ENCODE data around the gene CTBP1. TPM values are rescaled to one million over a fixed set of nuclear protein-coding genes. Genes with fewer than 3 reads are reported as not detected.

CTBP1 gene
- total RNA-seq, 8 experiments from 2014 or later: 120 to 180 (median 146) TPM

DNA sequence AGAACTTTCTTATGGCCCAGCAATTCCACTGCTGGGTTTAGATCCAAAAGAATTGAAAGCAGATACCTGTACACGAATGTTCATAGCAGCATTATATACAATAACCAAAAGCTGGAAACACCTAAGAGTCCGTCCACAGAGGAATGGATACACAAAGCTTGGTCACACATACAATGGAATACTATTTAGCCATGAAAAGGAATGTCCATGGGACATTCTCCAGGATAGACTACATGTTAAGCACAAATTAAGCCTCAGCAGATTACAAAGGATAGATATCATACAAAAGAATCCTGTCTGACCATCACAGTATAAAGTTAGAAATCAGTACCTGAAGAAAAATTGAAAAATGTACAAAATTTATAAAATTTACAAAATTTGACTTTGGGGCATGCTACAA, 28.1 kb upstream of the CTBP1 start:
- Histone ChIP-seq H3K27ac (no peak overlapping the region), H3K4me3 (no peak overlapping the region), H3K4me1 (replicated peaks in 1 of 2) (no peaks in the 10 kb centered on the region)
- ATAC-seq (replicated peaks in 6 of 8): no peak
- in situ Hi-C loops (cut with MboI; ENCODE audit: low pct_unique_long_range_greater_than_20kb in 2 of 9, low sequenced_read_pairs in 9 of 9, unreplicated experiment in 9 of 9): no loop called here
- 20 to 82% (median 61%) methylated on average over 1 to 2 of the region's 2 CpGs; no CpG with 5 or more reads in 4 of the 10 experiments for WGBS, 10 experiments

DNA sequence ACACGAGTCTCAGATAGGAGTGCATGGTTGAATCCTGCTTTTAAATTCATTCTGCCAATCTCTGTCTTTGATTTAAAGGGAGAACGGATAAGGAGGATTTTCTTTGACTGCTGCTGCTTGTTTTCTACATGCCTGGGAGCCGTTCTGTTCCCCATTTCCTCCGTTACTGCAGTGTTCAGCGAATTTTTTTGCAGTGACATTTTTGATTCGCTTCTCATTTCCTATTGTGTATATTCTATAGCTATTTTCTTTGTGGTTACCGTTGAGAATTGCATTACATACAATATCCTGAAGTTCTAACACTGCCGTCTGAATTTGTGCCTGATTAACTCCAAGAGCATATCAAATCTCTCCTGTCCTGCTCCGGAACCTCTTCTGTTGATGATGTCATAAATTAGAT, 25.9 kb upstream of the CTBP1 start:
- Histone ChIP-seq H3K4me1 (replicated peaks in 1 of 2) (no peaks in the 10 kb centered on the region), H3K27ac (no peak overlapping the region), H3K4me3 (no peak overlapping the region)
- in situ Hi-C loops (cut with MboI; ENCODE audit: low pct_unique_long_range_greater_than_20kb in 2 of 9, low sequenced_read_pairs in 9 of 9, unreplicated experiment in 9 of 9): no loop called here
- 32 to 95% (median 76%) methylated on average over 4 to 9 of the region's 9 CpGs for WGBS, 10 experiments
- no peak for ATAC-seq (replicated peaks in 6 of 8)

DNA sequence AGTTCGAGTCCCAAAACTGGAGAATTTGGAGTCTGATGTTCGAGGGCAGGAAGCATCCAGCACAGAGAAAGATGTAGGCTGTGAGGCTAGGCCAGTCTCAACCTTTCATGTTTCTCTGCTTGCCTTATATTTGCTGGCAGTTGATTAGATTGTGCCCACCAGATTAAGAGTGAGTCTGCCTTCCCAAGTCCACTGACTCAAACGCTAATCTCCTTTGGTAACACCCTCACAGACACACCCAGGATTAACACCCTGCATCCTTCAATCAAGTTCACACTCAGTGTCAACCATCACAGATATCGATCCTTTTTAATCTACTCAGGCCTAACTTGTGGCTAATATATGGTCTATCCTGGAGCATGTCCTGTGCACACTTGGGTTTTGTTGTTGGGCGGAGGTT, 22.8 kb upstream of the CTBP1 start:
- ATAC-seq (replicated peaks in 6 of 8): no peak
- in situ Hi-C loops (cut with MboI; ENCODE audit: low pct_unique_long_range_greater_than_20kb in 2 of 9, low sequenced_read_pairs in 9 of 9, unreplicated experiment in 9 of 9): no loop called here

DNA sequence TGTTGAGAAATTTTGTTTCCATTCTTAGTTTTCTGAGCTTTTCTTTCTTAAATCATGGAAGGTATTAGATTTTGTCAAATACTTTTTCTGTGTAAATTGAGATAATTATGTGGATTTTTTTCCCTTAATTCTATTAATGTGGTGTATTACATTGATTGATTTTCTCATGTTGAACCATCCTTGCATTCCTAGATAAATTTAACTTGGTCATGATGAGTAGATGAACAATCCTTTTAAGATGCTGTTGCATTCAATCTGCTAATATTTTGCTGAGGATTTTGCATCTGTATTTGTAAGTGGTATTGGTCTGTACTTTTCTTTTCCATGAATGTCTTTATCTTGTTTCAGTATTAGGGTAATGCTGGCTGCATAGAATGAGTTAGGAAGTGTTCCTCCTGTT, 20.3 kb upstream of the CTBP1 start:
- H3K4me3 ChIP-seq: no peak overlapping the region
- H3K4me1 ChIP-seq (replicated peaks in 1 of 2): no peaks in the 10 kb centered on the region
- H3K27ac ChIP-seq: no peak overlapping the region
- no peak for ATAC-seq (replicated peaks in 6 of 8)
- in situ Hi-C loops (cut with MboI; ENCODE audit: low pct_unique_long_range_greater_than_20kb in 2 of 9, low sequenced_read_pairs in 9 of 9, unreplicated experiment in 9 of 9): no loop called here

More for the DNA sequence above, 22.8 kb upstream of the CTBP1 start:
- Histone ChIP-seq H3K4me3 (no peak overlapping the region), H3K27ac (no peak overlapping the region), H3K4me1 (replicated peaks in 1 of 2) (no peaks in the 10 kb centered on the region)
- WGBS, 10 experiments: 61 to 100% (median 93%) methylated on average over 1 to 4 of the region's 5 CpGs; no CpG with 5 or more reads in 1 of the 10 experiments

DNA sequence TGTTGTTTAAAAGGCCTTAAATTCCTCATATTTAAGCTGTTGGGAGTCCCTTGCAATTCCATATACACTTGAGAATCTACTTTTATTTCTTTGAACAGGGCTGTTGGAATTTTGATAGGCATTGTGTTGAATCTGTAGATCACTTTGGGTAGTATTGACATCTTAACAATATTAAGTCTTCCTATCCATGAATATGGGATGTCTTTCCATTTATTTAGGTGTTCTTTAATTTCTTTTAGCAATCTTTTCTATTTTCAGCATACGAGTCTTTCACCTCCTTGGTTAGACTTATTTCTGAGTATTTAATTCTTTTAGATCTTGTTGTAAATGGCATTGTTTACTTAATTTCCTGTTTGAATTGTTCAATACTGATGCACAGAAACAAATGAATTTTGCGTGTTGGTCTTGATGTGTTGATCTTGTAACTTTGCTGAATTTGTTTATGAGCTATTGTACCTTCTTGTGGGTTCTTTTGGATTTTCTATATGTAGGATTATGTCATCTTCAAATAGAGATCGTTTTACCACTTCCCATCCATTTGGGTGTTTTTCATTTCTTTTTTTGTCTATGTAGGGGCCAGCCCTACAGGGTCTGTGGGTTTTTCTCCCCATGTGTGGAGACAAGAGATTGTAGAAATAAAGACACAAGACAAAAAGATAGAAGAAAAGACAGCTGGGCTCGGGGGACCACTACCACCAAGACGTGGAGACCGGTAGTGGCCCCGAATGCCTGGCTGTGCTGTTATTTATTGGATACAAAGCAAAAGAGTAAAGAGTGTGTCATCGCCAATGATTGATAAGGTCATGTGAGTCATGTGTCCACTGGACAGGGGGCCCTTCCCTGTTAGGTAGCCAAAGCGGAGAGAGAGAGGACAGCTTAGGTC, 18.2 kb upstream of the CTBP1 start:
- in situ Hi-C loops (cut with MboI; ENCODE audit: low pct_unique_long_range_greater_than_20kb in 2 of 9, low sequenced_read_pairs in 9 of 9, unreplicated experiment in 9 of 9): no loop called here
- ATAC-seq (replicated peaks in 6 of 8): no peak
- Histone ChIP-seq H3K4me1 (replicated peaks in 1 of 2) (no peaks in the 10 kb centered on the region), H3K27ac (no peak overlapping the region), H3K4me3 (no peak overlapping the region)
- WGBS, 10 experiments: 62 to 86% (median 78%) methylated on average over 3 to 9 of the region's 9 CpGs

DNA sequence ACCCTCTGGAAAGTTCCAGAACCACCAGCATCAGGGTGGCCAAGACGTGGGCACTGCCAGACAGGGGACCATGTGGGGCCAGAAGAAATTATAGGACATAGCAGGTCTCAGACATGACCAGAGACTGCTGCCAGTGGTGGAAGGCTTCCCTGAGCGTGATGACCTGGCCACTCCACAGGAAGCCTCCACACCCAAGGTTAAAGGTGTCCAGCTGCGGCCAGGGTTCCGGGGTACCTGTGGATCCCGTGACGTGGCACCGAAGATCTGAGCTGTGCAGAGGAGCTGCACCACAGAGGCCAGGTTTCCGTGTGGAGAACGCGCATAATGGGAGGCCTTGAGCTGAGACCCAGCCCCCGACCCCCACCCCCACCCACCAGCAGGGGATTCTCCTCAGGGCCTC, 16.4 kb upstream of the CTBP1 start:
- ATAC-seq (replicated peaks in 6 of 8): no peak
- Histone ChIP-seq H3K4me3 (no peak overlapping the region), H3K4me1 (replicated peaks in 1 of 2) (no peaks in the 10 kb centered on the region), H3K27ac (no peak overlapping the region)
- in situ Hi-C loops (cut with MboI; ENCODE audit: low pct_unique_long_range_greater_than_20kb in 2 of 9, low sequenced_read_pairs in 9 of 9, unreplicated experiment in 9 of 9): no loop called here
- 80 to 92% methylated on average over 1 to 2 of the region's 11 CpGs; no CpG with 5 or more reads in 8 of the 10 experiments for WGBS, 10 experiments

DNA sequence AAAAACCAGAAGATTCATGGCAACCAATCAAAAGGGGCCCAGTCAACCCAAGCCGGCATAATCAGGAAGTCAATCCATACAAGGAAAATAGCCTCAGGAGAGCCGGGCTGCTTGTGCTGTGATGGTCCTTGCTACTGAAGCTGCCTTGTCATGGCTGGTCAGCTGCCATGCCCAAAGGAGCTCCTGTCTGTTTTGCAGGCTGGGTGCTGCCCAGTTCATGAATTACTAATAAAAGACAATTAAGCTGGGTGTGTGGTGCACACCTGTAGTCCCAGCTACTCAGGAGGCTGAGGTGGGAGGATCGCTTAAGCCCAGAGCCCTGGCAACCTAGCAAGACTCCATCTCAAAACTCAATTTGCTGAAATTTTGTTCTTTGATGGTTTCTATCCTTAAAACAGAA, 16.0 kb upstream of the CTBP1 start:
- ATAC-seq (replicated peaks in 6 of 8): no peak
- Histone ChIP-seq H3K27ac (no peak overlapping the region), H3K4me3 (no peak overlapping the region), H3K4me1 (replicated peaks in 1 of 2) (no peaks in the 10 kb centered on the region)
- WGBS, 10 experiments: 50 to 100% (median 90%) methylated on average over 1 of the region's 3 CpGs; no CpG with 5 or more reads in 6 of the 10 experiments
- in situ Hi-C loops (cut with MboI; ENCODE audit: low pct_unique_long_range_greater_than_20kb in 2 of 9, low sequenced_read_pairs in 9 of 9, unreplicated experiment in 9 of 9): no loop called here

DNA sequence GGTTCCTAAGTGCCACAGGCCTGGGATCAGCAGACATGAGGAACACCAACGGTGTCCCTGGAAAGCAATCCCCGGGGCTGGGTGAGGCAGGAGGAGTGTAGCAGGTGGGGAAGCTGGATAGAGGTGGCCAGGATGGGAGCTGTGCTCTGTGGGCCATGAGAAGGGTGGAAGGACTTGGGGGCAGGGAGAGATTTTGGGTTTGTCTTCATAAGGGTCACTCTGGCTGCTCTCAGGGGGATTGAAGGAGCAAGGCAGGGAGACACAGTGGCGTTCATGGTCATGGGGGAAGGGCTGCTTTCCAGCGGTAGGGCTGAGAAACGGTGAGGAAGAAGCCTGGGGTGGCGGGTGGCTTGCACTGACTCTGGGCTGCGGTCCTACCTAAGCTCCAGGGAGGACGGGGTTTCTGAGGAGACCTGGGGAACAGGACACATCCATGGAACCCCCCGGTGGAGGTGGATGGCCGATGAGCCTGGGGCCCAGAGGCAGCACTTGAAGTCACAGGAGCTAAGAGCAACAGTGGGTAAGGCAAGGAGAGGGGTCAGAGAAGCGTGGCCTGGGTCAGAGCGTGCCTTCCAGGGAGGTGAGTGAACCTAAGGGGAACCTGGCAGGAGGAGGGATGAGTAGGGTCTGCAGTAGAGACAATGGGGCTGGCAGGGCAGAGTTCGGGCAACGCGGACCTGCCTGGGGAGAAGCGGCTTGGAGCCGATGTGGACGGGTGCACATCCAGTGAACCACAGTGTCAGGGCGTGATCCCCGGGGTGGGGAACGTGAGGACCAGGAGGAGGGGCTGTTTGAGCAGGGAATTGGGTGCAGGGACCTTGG, 12.4 kb upstream of the CTBP1 start:
- no peak overlapping the region for H3K4me3 ChIP-seq
- no peaks in the 10 kb centered on the region for H3K4me1 ChIP-seq (replicated peaks in 1 of 2)
- in situ Hi-C loops (cut with MboI; ENCODE audit: low pct_unique_long_range_greater_than_20kb in 2 of 9, low sequenced_read_pairs in 9 of 9, unreplicated experiment in 9 of 9): no loop called here
- ATAC-seq (replicated peaks in 6 of 8): no peak
- 50 to 100% (median 87%) methylated on average over 1 to 6 of the region's 21 CpGs; no CpG with 5 or more reads in 3 of the 10 experiments for WGBS, 10 experiments
- no peak overlapping the region for H3K27ac ChIP-seq

DNA sequence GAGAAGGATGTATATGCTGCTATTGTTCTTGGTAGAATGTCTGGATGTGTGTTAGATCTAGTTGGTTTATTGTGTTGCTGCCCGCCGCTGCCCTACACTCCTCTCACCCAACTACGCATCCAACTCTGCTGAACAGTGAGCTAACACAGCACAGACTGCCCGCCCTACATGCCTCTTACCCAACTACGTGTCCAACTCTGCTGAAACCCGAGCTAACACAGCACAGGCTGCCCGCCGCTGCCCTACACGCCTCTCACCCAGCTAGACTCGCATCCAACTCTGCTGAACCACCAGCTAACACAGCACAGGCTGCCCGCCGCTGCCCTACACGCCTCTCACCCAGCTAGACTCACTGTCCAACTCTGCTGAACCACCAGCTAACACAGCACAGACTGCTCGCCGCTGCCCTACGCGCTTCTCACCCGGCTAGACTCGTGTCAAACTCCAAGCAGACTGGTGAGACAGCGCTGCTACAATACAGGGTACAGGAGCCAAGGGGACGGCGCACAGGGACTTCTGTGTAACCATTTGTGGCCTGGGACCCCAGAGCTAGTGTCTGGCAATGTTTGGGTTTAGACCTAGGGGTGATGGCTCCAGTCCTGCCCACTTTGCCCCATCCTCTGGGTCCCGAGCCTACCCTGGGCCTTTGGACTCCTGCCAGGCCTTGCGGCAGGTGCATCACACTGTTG, 11.6 kb upstream of the CTBP1 start:
- WGBS, 10 experiments: 52 to 100% (median 88%) methylated on average over 2 to 18 of the region's 24 CpGs; no CpG with 5 or more reads in 2 of the 10 experiments
- H3K4me1 ChIP-seq (replicated peaks in 1 of 2): no peaks in the 10 kb centered on the region
- no peak overlapping the region for H3K4me3 ChIP-seq
- H3K27ac ChIP-seq: no peak overlapping the region
- in situ Hi-C loops (cut with MboI; ENCODE audit: low pct_unique_long_range_greater_than_20kb in 2 of 9, low sequenced_read_pairs in 9 of 9, unreplicated experiment in 9 of 9): no loop called here
- ATAC-seq (replicated peaks in 6 of 8): no peak

DNA sequence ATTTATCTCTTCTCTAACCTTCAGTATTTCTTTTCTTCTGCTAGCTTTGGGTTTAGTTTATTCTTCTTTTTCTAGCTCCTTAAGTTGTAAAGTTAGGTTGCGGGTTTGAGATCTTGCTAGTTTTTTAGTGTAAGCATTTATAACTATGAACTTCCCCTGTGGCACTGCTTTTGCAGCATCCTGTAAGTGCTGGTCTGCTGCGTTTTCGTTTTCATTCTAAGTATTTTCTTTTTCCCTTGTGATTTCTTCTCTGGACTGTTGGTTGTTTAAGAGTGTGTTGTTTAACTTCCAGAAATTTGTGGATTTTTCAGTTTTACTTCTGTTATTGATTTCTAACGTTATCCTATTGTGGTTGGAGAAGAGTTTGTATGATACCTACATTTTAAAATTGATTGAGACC, 11.0 kb upstream of the CTBP1 start:
- ATAC-seq (replicated peaks in 6 of 8): no peak
- H3K4me3 ChIP-seq: no peak overlapping the region
- no peak overlapping the region for H3K27ac ChIP-seq
- H3K4me1 ChIP-seq (replicated peaks in 1 of 2): no peaks in the 10 kb centered on the region
- 65 to 92% (median 79%) methylated on average over 3 to 4 of the region's 4 CpGs; no CpG with 5 or more reads in 1 of the 10 experiments for WGBS, 10 experiments
- in situ Hi-C loops (cut with MboI; ENCODE audit: low pct_unique_long_range_greater_than_20kb in 2 of 9, low sequenced_read_pairs in 9 of 9, unreplicated experiment in 9 of 9): no loop called here

DNA sequence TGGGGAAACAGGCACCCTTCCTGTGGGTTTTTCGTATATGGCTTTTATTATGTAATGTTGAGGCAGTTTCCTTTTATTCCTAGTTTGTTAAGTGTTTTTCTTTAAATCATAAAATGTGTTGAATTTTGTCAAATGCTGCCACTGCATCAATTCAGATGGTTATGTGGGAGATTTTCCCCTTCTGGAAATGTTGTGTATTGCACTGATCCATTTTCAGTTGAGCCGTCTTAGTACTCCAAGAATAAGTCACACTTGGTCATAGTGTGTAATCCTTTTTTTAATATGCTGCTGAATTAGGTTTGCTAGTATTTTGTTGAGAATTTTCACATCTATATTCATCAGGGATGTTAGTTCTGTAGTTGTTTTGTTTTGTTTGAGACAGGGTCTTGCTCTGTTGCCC, 9.5 kb upstream of the CTBP1 start:
- in situ Hi-C loops (cut with MboI; ENCODE audit: low pct_unique_long_range_greater_than_20kb in 2 of 9, low sequenced_read_pairs in 9 of 9, unreplicated experiment in 9 of 9): no loop called here
- ATAC-seq (replicated peaks in 6 of 8): no peak
- 43 to 80% (median 71%) methylated on average over 1 to 2 of the region's 2 CpGs; no CpG with 5 or more reads in 1 of the 10 experiments for WGBS, 10 experiments
- Histone ChIP-seq H3K27ac (no peak overlapping the region), H3K4me1 (replicated peaks in 1 of 2) (no peaks in the 10 kb centered on the region), H3K4me3 (no peak overlapping the region)

DNA sequence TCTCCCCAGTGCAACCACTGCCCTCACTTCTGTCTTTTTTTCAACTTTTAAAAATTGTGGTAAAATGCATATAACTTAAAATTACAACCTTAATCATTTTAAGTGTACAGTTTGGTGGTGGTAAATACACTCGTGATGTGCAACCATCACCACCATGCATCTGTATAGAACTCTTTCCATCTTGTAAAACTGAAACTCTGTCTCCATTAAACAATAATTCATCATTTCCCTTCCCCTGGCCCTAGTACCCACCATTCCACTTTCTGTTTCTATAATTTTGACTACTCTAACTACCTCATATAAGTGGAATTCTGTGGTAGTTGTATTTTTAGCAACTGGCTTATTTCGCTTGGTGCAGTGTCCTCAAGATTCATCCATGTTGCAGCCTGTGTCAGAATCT, 6.8 kb upstream of the CTBP1 start:
- Histone ChIP-seq H3K4me1 (replicated peaks in 1 of 2) (no peaks in the 10 kb centered on the region), H3K4me3 (no peak overlapping the region), H3K27ac (no peak overlapping the region)
- in situ Hi-C loops (cut with MboI; ENCODE audit: low pct_unique_long_range_greater_than_20kb in 2 of 9, low sequenced_read_pairs in 9 of 9, unreplicated experiment in 9 of 9): no loop called here
- 50 to 100% (median 83%) methylated on average over 1 to 2 of the region's 2 CpGs; no CpG with 5 or more reads in 3 of the 10 experiments for WGBS, 10 experiments
- ATAC-seq (replicated peaks in 6 of 8): no peak

DNA sequence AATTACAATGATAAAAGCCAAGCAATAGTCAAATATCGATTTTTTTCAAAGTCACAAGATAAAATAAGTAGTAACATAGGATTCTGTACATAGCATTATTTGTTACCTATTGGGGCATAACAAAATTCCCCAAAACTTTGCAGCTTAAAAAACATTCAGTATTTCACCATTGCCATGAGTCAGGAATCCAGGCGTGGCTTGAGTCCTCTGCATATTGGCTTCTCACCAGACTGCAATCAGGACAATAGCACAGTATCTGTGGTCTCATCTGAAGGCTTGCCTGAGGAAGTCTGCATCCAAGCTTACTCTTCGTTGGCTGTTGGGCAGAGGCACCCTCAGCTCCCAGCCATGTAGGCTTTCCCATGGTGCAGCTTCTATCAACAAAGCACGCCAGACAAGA, 6.2 kb upstream of the CTBP1 start:
- Histone ChIP-seq H3K4me1 (replicated peaks in 1 of 2) (peaks cover 3 to 5% of the 10 kb centered on the region in 2 donors), H3K27ac (no peak overlapping the region), H3K4me3 (no peak overlapping the region)
- 64 to 100% (median 88%) methylated on average over 1 to 4 of the region's 4 CpGs; no CpG with 5 or more reads in 1 of the 10 experiments for WGBS, 10 experiments
- in situ Hi-C loops (cut with MboI; ENCODE audit: low pct_unique_long_range_greater_than_20kb in 2 of 9, low sequenced_read_pairs in 9 of 9, unreplicated experiment in 9 of 9): no loop called here
- peak in 2 of 8 experiments; percentile 48 to 60 for ATAC-seq (replicated peaks in 6 of 8)
